ENCODE data around the gene GABRA5.
"Not testable (repeated sequence)": the region's sequence is repeated elsewhere in the genome, so short reads cannot be mapped to it uniquely, and the experiment has no call there.

Gene GABRA5

DNA sequence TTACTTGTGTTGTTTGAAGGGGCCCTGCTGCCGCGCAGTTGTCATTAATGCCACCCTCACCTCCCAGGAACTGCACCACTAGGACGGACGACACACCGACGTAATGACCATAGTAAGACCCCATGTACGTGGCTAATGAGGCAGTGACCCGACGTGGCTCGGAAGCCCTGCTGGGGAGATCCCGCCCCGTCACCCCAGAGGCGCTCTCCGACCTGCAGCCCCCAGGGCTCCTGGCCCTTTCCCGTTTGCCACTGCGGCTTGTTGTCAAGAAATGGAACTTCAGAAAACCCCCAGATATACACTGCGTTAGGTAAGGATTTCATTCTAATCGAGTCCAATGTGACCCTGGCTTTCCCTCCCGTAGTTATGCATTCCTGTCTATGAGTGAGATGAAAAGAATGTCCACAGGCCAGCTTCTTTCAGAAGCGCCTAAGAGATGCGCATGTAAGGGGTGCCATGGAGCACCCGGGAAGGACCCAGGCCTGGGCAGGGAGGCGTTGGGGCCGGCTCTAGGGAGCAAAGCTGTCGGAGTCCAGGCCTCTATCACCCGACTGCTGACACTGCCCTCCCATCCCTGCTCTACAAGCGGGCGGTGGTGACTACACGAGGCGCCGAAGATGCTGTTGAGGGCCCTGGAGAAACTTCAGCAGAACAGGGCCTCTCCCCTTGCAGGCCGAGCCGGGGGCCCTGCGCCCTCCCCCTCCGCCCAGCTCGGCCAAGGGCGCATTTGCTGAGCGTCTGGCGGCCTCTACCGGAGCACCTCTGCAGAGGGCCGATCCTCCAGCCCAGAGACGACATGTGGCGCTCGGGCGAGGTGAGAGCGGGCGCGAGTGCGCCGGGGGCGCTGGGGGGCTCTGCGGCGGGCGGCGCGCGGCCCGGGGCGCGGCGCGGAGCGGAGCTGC is at the start of gene GABRA5:
Gene GABRA5 (plus strand): TSS at position 765 of the 902 bp plus-strand sequence. CDS start 2,187 bp downstream, outside the sequence.
- DNase-seq, result no peak

DNA sequence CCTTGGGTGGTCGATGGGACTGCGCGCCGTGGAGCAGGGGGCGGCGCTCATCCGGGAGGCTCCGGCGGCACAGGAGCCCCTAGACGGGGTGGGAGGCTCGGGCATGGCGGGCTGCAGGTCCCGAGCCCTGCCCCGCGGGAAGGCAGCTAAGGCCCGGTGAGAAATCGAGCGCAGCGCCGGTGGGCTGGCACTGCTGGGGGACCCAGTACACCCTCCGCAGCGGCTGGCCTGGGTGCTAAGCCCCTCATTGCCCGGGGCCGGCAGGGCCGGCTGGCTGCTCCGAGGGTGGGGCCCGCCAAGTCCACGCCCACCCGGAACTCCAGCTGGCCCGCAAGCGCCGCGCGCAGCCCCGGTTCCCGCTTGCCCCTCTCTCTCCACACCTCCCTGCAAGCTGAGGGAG is 35.7 kb upstream of the GABRA5 start:
- not testable (repeated sequence) for DNase-seq

DNA sequence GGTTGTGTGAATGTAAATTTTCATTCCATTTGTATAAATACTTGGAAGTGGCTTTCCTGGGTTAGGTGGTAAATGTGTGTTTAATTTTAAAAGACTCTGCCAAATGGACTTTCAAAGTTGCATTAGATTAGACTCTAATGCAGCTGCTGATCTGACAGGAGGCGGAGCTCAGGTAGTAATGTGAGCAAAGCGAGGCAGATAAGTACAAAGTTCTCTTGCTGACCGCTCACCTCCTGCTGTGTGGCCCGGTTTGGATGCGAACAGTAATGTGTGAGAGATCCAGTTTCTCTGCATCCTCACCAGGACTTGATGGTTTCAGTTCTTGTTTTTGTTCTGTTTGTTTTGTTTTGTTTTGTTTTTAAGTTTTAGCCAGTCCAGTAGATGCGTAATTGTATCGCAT is 34.9 kb upstream of the GABRA5 start:
- no peak for DNase-seq

DNA sequence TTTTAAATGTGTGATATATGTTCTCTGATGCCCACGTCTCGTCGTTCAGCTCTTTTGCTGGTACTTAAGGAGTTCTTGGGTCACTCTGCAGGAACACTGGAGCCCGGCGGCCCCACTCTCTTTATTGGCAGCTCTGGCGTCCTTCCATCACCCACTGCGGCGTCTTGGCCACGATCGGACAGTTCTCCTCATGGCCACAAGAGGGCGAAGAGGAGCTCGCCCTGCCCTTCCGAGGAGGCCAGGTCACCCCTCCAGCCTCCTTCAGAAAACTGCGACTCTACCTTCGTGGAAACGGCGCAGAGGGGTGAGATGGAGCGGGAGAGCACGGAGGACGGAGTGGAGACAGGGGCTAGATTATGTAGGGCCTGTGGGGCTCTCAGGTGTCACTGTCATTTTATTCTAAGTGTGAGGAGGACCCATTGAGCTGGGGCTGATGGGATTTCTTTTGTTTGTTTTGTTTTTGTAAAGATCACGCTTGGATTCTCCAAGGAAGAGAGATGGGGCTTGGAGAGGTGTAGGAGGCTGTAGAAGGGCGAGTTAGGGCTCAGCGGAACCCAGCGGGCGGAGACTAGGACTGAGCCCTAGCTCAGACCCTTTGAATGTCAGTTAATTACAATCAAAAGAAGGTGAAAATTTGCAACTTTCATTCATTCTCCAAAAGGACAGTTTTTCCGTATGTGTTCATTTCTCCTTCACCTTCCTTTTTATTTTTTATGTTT is 28.0 kb upstream of the GABRA5 start:
- no peak for DNase-seq

DNA sequence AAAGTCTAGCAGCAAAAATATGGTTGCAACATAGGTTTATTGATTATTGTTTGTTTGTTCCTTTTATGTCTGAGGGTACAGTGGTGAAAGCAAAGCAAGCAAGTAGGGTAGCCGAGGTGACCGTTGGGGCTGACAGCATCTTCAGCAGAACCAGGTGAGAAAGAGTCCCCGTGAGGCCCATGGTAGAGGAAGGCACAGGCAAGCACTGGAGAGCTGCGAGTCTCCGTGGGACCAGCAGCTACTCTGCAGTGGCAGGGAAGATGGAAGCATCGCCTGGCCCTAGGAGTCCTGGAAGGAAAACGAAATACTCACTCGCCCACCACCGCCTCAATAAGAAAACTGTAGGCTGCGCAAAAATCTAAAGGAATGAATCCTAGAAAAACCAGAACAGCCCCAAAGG is 25.3 kb upstream of the GABRA5 start:
- no peak for DNase-seq

DNA sequence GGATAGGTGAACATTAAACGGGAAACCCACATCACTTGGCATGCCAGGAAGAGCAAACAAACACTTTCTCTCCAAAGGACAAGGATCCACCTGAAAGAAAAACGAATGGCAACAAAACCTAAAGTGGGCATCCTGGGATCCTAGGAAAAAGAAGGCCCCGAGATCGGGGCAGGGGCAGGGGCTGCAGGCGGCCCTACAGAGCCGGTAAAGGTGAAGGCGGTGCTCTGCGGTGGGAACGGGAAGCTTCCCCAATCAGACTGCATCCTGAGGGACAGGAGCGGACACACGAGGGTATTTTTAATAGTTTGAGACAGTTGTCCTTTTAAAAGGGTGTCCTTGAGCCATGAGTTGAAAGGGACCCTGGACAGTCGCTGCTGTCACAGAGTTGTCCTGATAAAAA is 24.9 kb upstream of the GABRA5 start:
- DNase-seq, result no peak

DNA sequence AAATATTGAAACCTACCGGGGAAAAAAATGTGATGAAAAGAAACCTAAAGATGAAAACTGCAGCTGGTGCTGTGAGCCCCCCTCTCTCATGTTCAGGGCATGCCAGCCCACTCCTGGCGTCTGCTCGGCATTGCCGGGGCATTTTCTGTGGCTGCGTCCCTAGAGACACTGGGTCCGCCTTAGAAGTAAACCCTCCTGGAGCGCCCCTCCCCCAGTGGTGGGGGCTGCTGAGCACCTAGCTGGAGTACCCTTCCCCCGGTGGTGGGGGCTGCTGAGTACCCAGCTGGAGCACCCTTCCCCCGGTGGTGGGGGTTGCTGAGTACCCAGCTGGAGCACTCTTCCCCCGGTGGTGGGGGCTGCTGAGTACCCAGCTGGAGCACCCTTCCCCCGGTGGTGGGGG is 24.5 kb upstream of the GABRA5 start:
- no peak for DNase-seq

DNA sequence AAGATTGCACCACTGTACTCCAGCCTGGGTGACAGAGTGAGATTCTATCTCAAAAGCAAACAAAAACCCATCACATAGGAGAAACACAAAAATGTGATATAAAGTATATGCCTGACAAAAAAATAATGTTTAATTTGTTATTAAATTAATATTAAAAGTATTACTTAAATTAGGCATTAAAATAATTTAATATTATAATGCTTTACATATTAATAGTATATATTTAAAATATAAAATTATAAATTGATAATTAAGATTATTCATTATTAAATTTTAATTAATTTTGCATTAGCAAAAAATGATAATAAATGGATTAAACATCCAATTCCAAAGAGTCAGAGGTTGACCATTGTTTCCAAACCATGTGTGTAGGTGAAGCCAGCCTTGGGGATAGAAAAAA is 22.0 kb upstream of the GABRA5 start:
- DNase-seq, result no peak

DNA sequence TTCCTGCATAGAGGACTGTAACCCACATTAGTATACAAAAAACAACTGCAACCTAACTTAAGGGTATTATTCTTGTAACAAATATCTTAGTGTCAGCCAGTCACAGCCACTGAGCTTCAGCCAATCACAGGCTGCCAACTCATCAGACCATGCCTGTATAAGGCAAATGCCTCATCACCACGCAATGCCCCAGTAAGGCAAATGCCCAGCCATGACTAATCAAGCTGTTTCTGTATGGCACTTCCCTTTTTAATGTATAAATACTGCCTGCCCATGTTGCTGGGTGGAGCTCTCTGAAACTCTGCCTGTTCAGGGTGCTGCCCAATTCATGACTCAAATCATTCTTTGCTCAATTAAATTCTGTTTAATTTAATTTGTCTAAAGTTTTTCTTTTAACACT is 18.4 kb upstream of the GABRA5 start:
- no peak for DNase-seq

DNA sequence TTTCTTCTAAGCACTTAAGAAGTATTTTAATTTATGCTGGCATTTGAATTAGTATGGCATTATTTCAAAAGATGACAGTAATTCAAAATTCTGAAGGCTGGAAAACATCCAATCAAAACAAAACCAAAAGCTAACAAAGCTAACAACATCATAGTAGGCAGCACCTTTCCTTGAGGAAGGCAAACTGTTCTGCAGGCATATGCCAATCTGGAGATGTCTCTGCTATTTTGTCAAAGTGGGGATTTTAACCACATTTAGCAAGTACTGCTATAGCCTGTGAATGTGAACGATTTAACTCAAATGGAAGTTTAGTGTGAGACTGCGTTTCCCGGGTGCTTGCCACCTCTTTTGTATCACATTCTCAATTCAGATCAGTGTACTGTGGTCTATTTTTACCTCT is 16.7 kb upstream of the GABRA5 start:
- no peak for DNase-seq

DNA sequence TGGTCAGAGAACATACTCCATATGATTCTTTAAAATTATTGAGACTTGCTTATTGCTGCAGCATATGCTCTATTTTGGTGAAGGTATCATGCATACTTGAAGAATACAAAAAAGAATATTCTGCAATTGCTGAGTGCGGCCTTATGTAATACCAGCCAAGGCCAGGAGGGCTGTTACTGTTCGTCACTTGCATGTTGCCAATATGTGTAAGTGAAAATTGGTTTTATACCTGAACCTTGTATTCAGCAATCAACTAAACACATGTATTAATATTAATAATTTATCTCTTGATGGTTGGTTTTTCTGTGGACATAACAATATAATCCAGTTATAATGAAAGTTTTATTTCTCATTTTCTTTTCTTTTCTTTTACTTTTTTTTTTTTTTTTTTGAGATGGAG is 13.9 kb upstream of the GABRA5 start:
- no peak for DNase-seq

DNA sequence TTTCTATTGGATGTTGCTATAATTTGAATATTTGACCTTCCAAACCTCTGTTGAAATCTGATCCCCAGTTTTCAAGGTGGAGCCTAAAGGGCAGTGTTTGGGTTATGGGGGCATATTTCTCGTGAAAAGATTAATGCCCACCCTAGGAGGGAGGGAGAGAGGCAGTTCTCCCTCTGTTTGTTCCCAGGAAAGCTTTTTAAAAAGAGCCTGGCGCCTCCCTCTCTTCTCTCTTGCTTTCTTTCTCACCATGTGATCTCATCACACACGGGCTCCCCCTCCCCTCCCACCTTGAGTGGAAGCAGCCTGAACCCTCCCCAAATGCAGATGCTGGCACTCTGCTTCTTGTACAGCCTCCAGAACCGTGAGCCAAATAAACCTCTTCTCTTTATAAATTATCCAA is 12.4 kb upstream of the GABRA5 start:
- no peak for DNase-seq

DNA sequence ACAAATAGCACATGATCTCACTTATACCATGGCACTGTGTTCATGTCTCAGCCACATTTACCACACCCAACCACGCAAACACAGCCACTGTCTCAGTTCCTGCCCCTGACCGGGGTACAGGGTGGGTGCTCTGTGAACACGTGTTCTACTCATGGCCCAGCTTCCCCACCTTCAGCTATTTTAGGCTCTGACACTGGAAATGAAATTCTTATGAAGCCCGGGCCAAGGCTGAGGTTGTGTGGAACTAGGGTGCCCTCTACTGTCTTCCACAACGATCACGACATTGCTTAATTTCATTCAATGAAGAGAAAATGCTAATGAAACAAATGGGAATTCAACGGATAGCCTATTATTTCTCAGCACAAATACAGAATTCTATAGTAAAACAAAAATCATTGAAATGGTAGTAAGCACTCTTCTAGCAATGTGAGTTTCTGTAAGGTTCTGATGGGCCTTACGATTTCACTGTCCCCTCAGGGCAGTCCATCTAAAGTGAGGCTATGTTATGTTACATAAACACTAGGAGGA is 2.1 kb upstream of the GABRA5 start:
- peak in 1 of 2 experiments; percentile 11 for DNase-seq

DNA sequence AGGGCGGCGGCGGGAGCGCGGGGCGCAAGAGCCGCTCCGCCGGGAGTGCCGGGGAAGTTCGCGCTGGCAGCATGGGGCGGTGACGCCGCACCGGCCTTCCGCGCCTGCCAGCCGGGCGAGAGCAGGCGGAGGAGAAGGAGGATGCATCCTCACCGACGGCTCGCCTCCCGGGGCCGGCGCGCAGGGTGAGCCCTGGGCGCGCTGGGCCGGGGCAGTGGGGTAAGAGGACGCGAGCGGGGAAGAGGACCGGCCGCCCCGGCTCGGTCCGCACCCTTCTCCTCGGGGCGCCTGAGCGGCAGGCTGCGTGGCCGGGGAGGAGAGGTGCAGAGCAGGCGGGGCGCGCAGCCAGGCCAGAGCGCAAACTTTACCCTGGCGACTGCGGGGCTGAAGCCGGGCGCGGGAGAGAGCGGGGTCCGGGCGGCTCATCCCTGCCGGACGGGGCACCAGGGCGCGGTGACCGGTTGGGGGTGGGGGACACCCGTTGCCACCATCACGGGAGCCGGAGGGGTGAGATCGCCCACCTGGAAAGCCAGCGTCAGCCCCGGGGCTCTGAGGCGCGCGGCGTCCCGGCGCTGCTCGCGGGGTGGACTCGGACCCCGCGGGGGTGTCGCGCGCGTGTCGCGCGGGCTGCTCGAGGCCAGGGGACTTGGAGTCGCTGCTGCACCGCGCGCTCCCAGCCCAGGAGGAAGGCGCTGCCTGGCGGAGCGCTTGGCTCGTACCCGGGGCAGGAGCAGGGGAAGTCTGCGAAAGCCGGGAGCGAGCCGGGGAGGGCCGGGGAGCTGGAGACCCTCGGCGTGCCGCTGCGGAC is 542 bp downstream of the GABRA5 start:
- DNase-seq, result no peak

DNA sequence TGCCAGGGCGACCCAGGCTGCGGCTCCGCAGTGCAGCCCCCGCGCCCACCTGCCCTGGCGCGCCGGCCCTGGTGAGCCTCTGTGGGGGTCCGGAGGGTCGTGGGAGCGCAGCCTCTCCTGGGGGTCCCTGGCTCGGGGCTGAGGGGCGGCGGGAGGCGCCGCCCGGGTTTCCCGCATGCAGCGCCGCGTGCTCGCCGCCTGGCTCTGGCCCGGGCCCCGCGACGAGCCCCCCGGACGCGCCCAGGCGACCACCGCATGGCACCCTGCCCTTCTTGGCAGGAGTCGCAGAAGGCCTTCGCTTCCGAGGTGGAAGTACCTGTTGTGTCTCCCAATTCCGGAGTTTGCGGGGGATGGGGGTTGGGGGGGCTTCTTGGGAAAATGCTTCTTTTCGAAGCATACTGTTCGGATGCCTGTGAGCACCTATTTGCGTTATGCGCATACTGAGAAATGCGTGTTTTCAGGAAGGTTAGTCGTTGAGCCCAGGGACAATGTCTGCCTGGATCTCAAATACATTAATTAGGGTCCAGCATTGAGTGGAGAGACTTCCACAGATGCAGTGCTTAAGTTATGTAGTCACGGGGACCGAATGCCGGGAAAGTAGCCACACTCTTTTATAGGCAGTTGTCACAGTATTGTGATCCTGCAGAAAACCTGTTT is 1.3 kb downstream of the GABRA5 start:
- DNase-seq, result no peak

DNA sequence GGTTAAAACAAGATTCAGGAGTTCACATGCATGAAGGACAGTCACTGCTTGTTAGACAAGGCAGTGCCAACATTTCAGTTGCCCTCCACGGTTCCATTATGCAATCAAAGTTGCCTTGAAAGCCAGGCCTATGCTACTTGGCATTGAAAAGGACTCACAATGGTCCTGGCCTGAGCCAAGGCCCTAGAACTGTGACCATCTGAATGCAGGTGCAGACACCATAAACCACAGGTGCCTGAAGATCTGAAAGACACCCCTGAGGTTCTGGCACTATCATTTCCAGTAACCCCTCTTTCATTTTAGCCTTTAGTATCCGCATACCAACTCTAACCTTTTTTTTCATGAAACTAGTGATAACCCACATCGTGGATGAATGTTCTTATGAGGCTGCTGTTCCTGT is 2.8 kb downstream of the GABRA5 start:
- DNase-seq, result no peak

DNA sequence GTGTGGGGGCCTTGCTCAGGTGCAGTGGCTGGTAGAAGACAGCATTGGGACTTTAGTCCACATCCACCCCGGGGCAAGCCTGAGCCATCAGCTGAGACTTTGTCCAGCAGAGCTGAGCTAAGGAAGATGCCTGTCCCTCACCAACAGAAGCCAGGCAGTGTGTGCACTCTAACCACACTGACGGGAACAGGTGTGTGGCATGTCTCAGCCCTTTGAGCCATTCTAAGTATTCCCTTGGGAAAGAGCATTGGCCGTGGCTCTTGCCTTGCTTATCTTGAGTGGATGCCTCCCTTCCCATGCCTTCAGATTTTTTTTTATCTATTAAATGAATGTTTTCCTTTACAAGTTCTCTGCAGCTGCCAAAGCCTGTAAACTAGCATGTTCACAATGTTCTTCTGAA is 3.5 kb downstream of the GABRA5 start:
- DNase-seq, result no peak

DNA sequence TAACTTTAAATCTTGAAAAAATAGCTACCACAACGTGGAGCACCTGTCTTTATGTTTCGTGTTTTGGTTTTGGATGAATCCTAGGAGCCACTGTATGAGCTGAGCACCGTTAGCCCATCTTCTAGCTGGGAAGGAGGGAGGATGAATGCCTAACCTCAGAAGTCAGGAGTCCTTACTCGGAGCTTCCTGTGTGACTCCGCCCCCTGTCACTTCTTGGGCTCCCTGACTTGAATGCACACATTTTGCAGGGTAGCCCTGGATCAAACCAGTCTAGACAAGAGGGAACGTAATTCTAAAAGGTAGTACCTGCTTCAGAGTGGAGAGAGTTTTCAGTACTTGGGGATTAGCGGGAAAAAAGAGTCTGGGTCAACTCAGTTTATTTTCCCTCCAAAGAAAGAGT is 5.3 kb downstream of the GABRA5 start:
- no peak for DNase-seq

DNA sequence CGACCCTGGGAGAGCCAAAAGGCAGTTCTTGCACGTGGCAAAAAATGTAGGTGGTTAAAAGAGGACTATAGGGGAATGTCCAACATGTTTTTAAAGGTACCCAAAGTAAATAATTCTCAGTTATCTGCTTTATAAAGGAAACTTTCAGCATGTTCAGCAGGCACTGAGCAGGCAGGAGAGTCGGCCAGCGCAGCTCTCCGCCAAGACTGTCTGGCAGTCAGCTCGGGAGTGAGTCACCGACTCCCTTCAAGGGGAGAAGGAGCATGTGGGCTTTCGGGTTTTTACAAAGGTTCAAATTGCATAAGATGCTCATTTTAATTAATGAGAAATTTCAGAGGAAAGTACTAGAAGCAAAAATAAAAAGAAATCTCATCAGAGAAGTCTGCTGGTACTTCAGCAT is 7.0 kb downstream of the GABRA5 start:
- no peak for DNase-seq

DNA sequence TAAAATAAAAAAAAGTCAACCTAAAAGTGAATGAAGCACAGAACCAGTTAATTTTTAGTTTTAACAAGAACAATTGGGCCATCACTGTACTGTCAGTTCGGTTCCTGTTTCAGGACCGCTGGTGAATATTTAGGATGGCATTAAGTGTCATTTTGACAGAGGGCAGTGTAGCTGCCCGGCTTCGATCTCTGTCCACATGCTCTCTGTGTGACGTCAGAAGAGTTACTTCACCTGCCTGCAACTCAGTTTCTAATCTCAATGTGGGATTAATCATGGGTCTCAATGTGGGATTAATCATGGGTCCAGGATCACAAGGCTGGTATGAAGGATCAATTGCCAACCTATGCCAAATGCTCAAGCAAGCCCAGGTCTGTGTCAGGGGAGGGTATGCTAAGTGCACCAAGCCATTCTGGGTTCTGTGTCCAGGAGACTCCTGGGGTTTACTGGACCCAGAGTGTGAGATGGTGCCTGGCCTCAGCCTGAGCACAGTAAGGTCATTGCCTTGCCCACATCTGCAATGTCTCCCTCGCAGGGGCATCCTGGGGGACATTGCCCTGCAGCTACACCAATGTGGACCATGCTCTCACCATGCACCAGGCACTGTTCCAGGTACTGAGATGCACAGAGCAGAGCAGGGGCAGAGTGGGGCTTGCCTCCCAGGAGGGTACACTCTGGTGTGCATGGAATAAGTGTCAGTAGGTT is 8.1 kb downstream of the GABRA5 start:
- no peak for DNase-seq

DNA sequence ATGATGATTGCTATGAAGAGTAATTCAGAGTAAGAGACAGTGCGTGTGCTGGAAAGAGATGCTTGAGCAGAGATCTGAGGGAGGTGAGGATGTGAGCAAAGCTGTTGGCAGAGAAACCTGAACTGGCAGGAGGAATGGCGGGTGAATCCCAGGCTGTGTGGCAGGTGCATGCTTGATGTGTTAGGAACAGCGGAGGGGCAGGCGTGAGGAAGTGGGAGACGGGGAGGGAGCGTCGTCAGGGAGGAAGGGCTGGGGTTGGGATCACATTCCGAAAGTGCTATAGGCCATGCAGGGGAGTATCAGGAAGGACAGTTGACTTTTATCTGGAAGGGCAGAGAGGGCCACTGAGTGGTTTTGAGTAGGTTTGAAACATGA is 8.6 kb downstream of the GABRA5 start:
- no peak for DNase-seq

DNA sequence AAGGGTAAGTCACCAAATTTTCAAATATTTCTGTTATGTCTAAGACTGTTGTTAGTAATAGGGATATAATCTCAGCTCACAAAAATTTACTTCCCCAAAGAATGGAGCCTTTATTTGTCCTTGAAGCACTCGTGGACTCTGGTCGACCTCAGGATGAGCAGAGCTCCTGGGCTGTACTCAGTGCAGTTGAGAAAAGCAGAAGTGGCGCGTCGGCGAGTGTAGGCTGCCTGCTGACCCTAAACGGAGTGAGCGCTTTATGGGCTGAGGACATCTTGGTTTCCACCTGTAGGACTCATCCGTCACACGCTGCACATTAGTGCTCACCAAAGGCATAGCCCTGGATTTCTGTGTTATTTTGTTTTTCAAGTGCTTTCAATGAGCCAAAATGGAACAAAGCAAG is 11.0 kb downstream of the GABRA5 start:
- DNase-seq, result no peak
